Measurements from ENCODE around the gene ZNF219.

- TF ChIP-seq CTCF (IDR thresholded peaks at IDR 0.05; ENCODE audit: borderline replicate concordance, extremely low read depth, low read length, poor library complexity, severe bottlenecking), result peak; percentile 99
- no peak for TF ChIP-seq EZH2 (IDR thresholded peaks at IDR 0.05; ENCODE audit: borderline replicate concordance, low read depth, low read length, severe bottlenecking)
Measured at GRCh38 chr14:21104448-21105060, 6.1 kb upstream of the ZNF219 start.
